ENCODE data around the gene GTF2A1.

The GTF2A1 gene

DNA sequence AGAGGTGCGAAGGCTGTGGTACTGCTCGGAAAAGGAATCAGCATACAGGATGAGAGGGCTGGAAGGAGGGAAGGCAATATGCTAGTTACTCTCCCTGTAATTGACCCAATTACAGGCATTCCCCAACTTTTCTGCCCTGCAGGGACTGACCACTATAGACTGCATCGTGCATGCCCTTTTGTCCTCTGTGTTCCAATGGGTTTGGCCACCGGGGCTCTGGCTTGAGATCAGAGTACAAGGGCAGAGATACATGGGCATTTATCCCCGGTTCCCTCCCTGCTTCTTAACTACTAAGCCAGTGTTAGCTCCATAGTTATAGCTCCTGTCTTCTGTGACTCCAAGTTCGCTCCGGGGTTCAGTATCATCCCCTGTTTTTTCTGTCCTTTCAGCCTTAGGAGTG is 59.7 kb downstream of the GTF2A1 start:
- no peaks in the 10 kb centered on the region for H3K36me3 ChIP-seq (ENCODE audit: control insufficient read depth in 1 of 2, insufficient read depth in 2 of 2, low read length in 2 of 2)
- no peaks in the 10 kb centered on the region for H3K9me3 ChIP-seq (ENCODE audit: insufficient read depth, low read depth, low read length)
- no peak overlapping the region for H3K4me2 ChIP-seq (ENCODE audit: low read length)
- no peak overlapping the region for H2BK12ac ChIP-seq (ENCODE audit: low read length)
- H3K79me1 ChIP-seq (ENCODE audit: low read length) = no peaks in the 10 kb centered on the region
- H2AFZ ChIP-seq (ENCODE audit: insufficient read depth, low read length, poor library complexity) = no peak overlapping the region
- no peak overlapping the region for H4K12ac ChIP-seq (ENCODE audit: low read depth, low read length)
- no peak overlapping the region for H2BK5ac ChIP-seq (ENCODE audit: low read depth, low read length, poor library complexity)
- H3K18ac ChIP-seq (ENCODE audit: low read length) = no peak overlapping the region
- no peak overlapping the region for H3K4ac ChIP-seq (ENCODE audit: low read depth, low read length)
- no peak overlapping the region for H2BK120ac ChIP-seq (ENCODE audit: insufficient read depth, low read length, poor library complexity)
- no peak overlapping the region for H4K8ac ChIP-seq (ENCODE audit: low read depth, low read length)
- no peak overlapping the region for H3K27ac ChIP-seq (ENCODE audit: low read depth, low read length)
- H3K27me3 ChIP-seq (ENCODE audit: insufficient read depth, low read length) = no peaks in the 10 kb centered on the region
- H2AK5ac ChIP-seq (ENCODE audit: low read length) = no peak overlapping the region
- no peak overlapping the region for H4K91ac ChIP-seq (ENCODE audit: low read depth, low read length)
- WGBS (ENCODE audit: extremely low coverage, insufficient coverage, insufficient read length) = no CpG with 5 or more reads among the region's 7 CpGs
- no peaks in the 10 kb centered on the region for H3K4me1 ChIP-seq (ENCODE audit: control insufficient read depth in 1 of 2, insufficient read depth in 2 of 2, low read length in 2 of 2)
- DNase-seq = no peak
- no peak overlapping the region for H3K9ac ChIP-seq (ENCODE audit: low read length)
- no peak overlapping the region for H3K14ac ChIP-seq (ENCODE audit: low read length)
- no peak overlapping the region for H3K4me3 ChIP-seq (ENCODE audit: low read depth, low read length)
- H3K23ac ChIP-seq (ENCODE audit: low read length) = no peak overlapping the region
- H3K79me2 ChIP-seq (ENCODE audit: control insufficient read depth, insufficient read depth, low read length, poor library complexity) = no peaks in the 10 kb centered on the region

- H3K23ac ChIP-seq (ENCODE audit: low read length) = no peak overlapping the region
- H3K18ac ChIP-seq (ENCODE audit: low read length) = no peak overlapping the region
- no peak overlapping the region for H3K4me2 ChIP-seq (ENCODE audit: low read length)
- H3K79me1 ChIP-seq (ENCODE audit: low read length) = no peaks in the 10 kb centered on the region
- H4K91ac ChIP-seq (ENCODE audit: low read depth, low read length) = no peak overlapping the region
- H3K9ac ChIP-seq (ENCODE audit: low read length) = no peak overlapping the region
- no peak overlapping the region for H3K4ac ChIP-seq (ENCODE audit: low read depth, low read length)
- H3K4me3 ChIP-seq (ENCODE audit: low read depth, low read length) = no peak overlapping the region
- DNase-seq = no peak
- no peak overlapping the region for H2BK120ac ChIP-seq (ENCODE audit: insufficient read depth, low read length, poor library complexity)
- no peak overlapping the region for H4K8ac ChIP-seq (ENCODE audit: low read depth, low read length)
- H3K14ac ChIP-seq (ENCODE audit: low read length) = no peak overlapping the region
- no peaks in the 10 kb centered on the region for H3K27me3 ChIP-seq (ENCODE audit: insufficient read depth, low read length)
- no peak overlapping the region for H2AFZ ChIP-seq (ENCODE audit: insufficient read depth, low read length, poor library complexity)
- H3K4me1 ChIP-seq (ENCODE audit: control insufficient read depth in 1 of 2, insufficient read depth in 2 of 2, low read length in 2 of 2) = no peaks in the 10 kb centered on the region
- H3K27ac ChIP-seq (ENCODE audit: low read depth, low read length) = no peak overlapping the region
- no peaks in the 10 kb centered on the region for H3K36me3 ChIP-seq (ENCODE audit: control insufficient read depth in 1 of 2, insufficient read depth in 2 of 2, low read length in 2 of 2)
- H3K79me2 ChIP-seq (ENCODE audit: control insufficient read depth, insufficient read depth, low read length, poor library complexity) = no peaks in the 10 kb centered on the region
- H2BK12ac ChIP-seq (ENCODE audit: low read length) = no peak overlapping the region
- H3K9me3 ChIP-seq (ENCODE audit: insufficient read depth, low read depth, low read length) = no peaks in the 10 kb centered on the region
- no peak overlapping the region for H2BK5ac ChIP-seq (ENCODE audit: low read depth, low read length, poor library complexity)
- H4K12ac ChIP-seq (ENCODE audit: low read depth, low read length) = no peak overlapping the region
- H2AK5ac ChIP-seq (ENCODE audit: low read length) = no peak overlapping the region
- no CpG with 5 or more reads among the region's 1 CpG for WGBS (ENCODE audit: extremely low coverage, insufficient coverage, insufficient read length)
Observed at GRCh38 chr14:81157431-81157830, 63.3 kb downstream of the GTF2A1 start.

DNA sequence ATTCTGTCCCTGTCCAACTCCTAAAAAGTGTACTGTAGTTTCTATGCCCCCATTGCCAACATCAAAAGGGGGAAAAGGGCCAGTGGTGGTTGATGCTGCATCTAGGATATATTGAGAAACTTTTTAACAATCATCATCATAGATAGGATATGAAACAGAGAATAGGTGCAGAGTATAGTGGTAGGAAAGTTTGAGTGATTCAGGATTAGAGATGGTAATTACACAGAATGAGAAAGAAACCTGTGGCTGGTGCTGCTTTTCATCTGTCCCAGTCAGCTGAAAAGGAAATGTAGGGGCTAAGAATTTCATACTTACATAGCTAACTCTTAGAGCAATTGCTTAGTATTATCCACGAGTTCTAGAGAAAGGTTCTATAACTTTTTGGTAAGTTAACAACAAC is 67.6 kb downstream of the GTF2A1 start:
- no peaks in the 10 kb centered on the region for H3K9me3 ChIP-seq (ENCODE audit: insufficient read depth, low read depth, low read length)
- no peak overlapping the region for H2BK5ac ChIP-seq (ENCODE audit: low read depth, low read length, poor library complexity)
- no peak overlapping the region for H4K8ac ChIP-seq (ENCODE audit: low read depth, low read length)
- H3K79me1 ChIP-seq (ENCODE audit: low read length) = no peaks in the 10 kb centered on the region
- H2AFZ ChIP-seq (ENCODE audit: insufficient read depth, low read length, poor library complexity) = no peak overlapping the region
- no peak overlapping the region for H3K18ac ChIP-seq (ENCODE audit: low read length)
- H3K14ac ChIP-seq (ENCODE audit: low read length) = no peak overlapping the region
- no peak overlapping the region for H4K91ac ChIP-seq (ENCODE audit: low read depth, low read length)
- no peak overlapping the region for H3K9ac ChIP-seq (ENCODE audit: low read length)
- H3K27me3 ChIP-seq (ENCODE audit: insufficient read depth, low read length) = no peaks in the 10 kb centered on the region
- no peaks in the 10 kb centered on the region for H3K36me3 ChIP-seq (ENCODE audit: control insufficient read depth in 1 of 2, insufficient read depth in 2 of 2, low read length in 2 of 2)
- H2AK5ac ChIP-seq (ENCODE audit: low read length) = no peak overlapping the region
- no peak overlapping the region for H3K23ac ChIP-seq (ENCODE audit: low read length)
- DNase-seq = no peak
- no peaks in the 10 kb centered on the region for H3K79me2 ChIP-seq (ENCODE audit: control insufficient read depth, insufficient read depth, low read length, poor library complexity)
- WGBS (ENCODE audit: extremely low coverage, insufficient coverage, insufficient read length) = no CpG with 5 or more reads among the region's 1 CpG
- H3K4me2 ChIP-seq (ENCODE audit: low read length) = no peak overlapping the region
- no peaks in the 10 kb centered on the region for H3K4me1 ChIP-seq (ENCODE audit: control insufficient read depth in 1 of 2, insufficient read depth in 2 of 2, low read length in 2 of 2)
- H2BK120ac ChIP-seq (ENCODE audit: insufficient read depth, low read length, poor library complexity) = no peak overlapping the region
- no peak overlapping the region for H2BK12ac ChIP-seq (ENCODE audit: low read length)
- no peak overlapping the region for H3K27ac ChIP-seq (ENCODE audit: low read depth, low read length)
- H3K4ac ChIP-seq (ENCODE audit: low read depth, low read length) = no peak overlapping the region
- no peak overlapping the region for H4K12ac ChIP-seq (ENCODE audit: low read depth, low read length)
- H3K4me3 ChIP-seq (ENCODE audit: low read depth, low read length) = no peak overlapping the region

DNA sequence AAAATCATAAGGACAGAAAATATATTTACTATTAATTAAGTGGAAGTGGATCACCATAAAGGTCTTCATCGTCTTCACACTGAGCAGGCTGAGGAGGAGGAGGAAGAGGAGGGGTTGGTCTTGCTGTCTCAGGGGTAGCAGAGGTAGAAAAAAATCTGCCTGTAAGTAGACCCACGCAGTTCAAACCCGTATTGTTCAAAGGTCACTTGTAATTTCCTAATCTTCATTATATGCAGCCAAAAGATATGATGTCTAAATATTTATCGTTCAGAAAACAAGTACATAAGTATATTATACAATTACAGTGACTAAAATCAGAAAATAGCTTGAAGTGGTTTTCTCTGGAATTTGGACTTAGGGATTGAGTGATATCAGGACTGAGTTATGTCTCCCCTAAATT is 72.1 kb downstream of the GTF2A1 start:
- no peak overlapping the region for H3K23ac ChIP-seq (ENCODE audit: low read length)
- no peaks in the 10 kb centered on the region for H3K79me2 ChIP-seq (ENCODE audit: control insufficient read depth, insufficient read depth, low read length, poor library complexity)
- no peak overlapping the region for H3K18ac ChIP-seq (ENCODE audit: low read length)
- H3K9ac ChIP-seq (ENCODE audit: low read length) = no peak overlapping the region
- H2AK5ac ChIP-seq (ENCODE audit: low read length) = no peak overlapping the region
- no peaks in the 10 kb centered on the region for H3K9me3 ChIP-seq (ENCODE audit: insufficient read depth, low read depth, low read length)
- no peak overlapping the region for H2BK5ac ChIP-seq (ENCODE audit: low read depth, low read length, poor library complexity)
- H3K14ac ChIP-seq (ENCODE audit: low read length) = no peak overlapping the region
- no peak overlapping the region for H3K4ac ChIP-seq (ENCODE audit: low read depth, low read length)
- no peak overlapping the region for H3K4me3 ChIP-seq (ENCODE audit: low read depth, low read length)
- H3K4me2 ChIP-seq (ENCODE audit: low read length) = no peak overlapping the region
- no peaks in the 10 kb centered on the region for H3K27me3 ChIP-seq (ENCODE audit: insufficient read depth, low read length)
- no peak overlapping the region for H4K8ac ChIP-seq (ENCODE audit: low read depth, low read length)
- no CpG with 5 or more reads among the region's 4 CpGs for WGBS (ENCODE audit: extremely low coverage, insufficient coverage, insufficient read length)
- no peak overlapping the region for H2BK120ac ChIP-seq (ENCODE audit: insufficient read depth, low read length, poor library complexity)
- no peak overlapping the region for H4K91ac ChIP-seq (ENCODE audit: low read depth, low read length)
- no peak for DNase-seq
- no peaks in the 10 kb centered on the region for H3K4me1 ChIP-seq (ENCODE audit: control insufficient read depth in 1 of 2, insufficient read depth in 2 of 2, low read length in 2 of 2)
- H2BK12ac ChIP-seq (ENCODE audit: low read length) = no peak overlapping the region
- H3K79me1 ChIP-seq (ENCODE audit: low read length) = no peaks in the 10 kb centered on the region
- H2AFZ ChIP-seq (ENCODE audit: insufficient read depth, low read length, poor library complexity) = no peak overlapping the region
- no peaks in the 10 kb centered on the region for H3K36me3 ChIP-seq (ENCODE audit: control insufficient read depth in 1 of 2, insufficient read depth in 2 of 2, low read length in 2 of 2)
- H4K12ac ChIP-seq (ENCODE audit: low read depth, low read length) = no peak overlapping the region
- H3K27ac ChIP-seq (ENCODE audit: low read depth, low read length) = no peak overlapping the region

Measured in trophoblast cell (in vitro differentiated cells and primary cell).